Left kidney (tissue), 2 donors: Measurements from ENCODE around the gene TNFRSF9. TPM values are rescaled to one million over a fixed set of nuclear protein-coding genes. Genes with fewer than 3 reads are reported as not detected.
"Not testable (repeated sequence)": the region's sequence is repeated elsewhere in the genome, so short reads cannot be mapped to it uniquely, and the experiment has no call there.

Source experiments
- DNase-seq: peaks from one replicate; pipeline ENCODE4 v3.0.0-alpha.2; 2013
- polyA plus RNA-seq: library from polyadenylated mRNA; unstranded; fragments of 120-200 nt; gene quantifications from one replicate; pipeline ENCODE4 v1.2.1, GENCODE V29; 2013; ENCODE audit not compliant: insufficient read length

TNFRSF9 gene
- polyA plus RNA-seq, 1 donor = 0.13 TPM

- no peak for DNase-seq
Observed at GRCh38 chr1:7919880-7920279, 20.8 kb downstream of the TNFRSF9 start.

GRCh38 chr1:7917971-7918370 lies 22.7 kb downstream of the TNFRSF9 start:
- not testable (repeated sequence) for DNase-seq

GRCh38 chr1:7916501-7916830 lies 24.2 kb downstream of the TNFRSF9 start:
- DNase-seq = no peak

GRCh38 chr1:7915826-7916500 lies 24.7 kb downstream of the TNFRSF9 start:
- DNase-seq = no peak

- DNase-seq = no peak
Observed at GRCh38 chr1:7912743-7913557, 27.7 kb downstream of the TNFRSF9 start.

GRCh38 chr1:7912145-7912544 lies 28.5 kb downstream of the TNFRSF9 start:
- no peak for DNase-seq

- no peak for DNase-seq
Observed at GRCh38 chr1:7905262-7905661, 35.4 kb downstream of the TNFRSF9 start.

GRCh38 chr1:7902478-7903085 lies 38.1 kb downstream of the TNFRSF9 start:
- DNase-seq = peak; percentile 76

GRCh38 chr1:7899741-7900140 lies 40.9 kb downstream of the TNFRSF9 start:
- no peak for DNase-seq

GRCh38 chr1:7898962-7899361 lies 41.7 kb downstream of the TNFRSF9 start:
- no peak for DNase-seq

GRCh38 chr1:7896994-7897393 lies 43.6 kb downstream of the TNFRSF9 start:
- DNase-seq = no peak

GRCh38 chr1:7893529-7894180 lies 47.0 kb downstream of the TNFRSF9 start:
- no peak for DNase-seq

- DNase-seq = no peak
Observed at GRCh38 chr1:7891804-7892203, 48.8 kb downstream of the TNFRSF9 start.

GRCh38 chr1:7890853-7891252 lies 49.8 kb downstream of the TNFRSF9 start:
- no peak for DNase-seq

- no peak for DNase-seq
Observed at GRCh38 chr1:7888248-7889081, 52.2 kb downstream of the TNFRSF9 start.

GRCh38 chr1:7886405-7886745 lies 54.3 kb downstream of the TNFRSF9 start:
- DNase-seq = no peak

GRCh38 chr1:7885513-7886404 lies 54.9 kb downstream of the TNFRSF9 start:
- DNase-seq = no peak

- no peak for DNase-seq
Observed at GRCh38 chr1:7884757-7885156, 55.9 kb downstream of the TNFRSF9 start.

GRCh38 chr1:7879228-7879627 lies 61.4 kb downstream of the TNFRSF9 start:
- no peak for DNase-seq

GRCh38 chr1:7878027-7878426 lies 62.6 kb downstream of the TNFRSF9 start:
- no peak for DNase-seq
